HepG2 (cell line): Measurements from ENCODE around the gene PURB. TPM values are rescaled to one million over a fixed set of nuclear protein-coding genes. Genes with fewer than 3 reads are reported as not detected.

Experiments used
- AHR ChIP-seq: IDR thresholded peaks from 2 replicates; pipeline ENCODE4 v1.6.1; 2018; ENCODE audit warnings: missing genetic modification reagents, missing compliant biosample characterization
- ARNT2 ChIP-seq: sonication (generic); formaldehyde crosslinking; IDR thresholded peaks from 2 replicates; pipeline ENCODE4 v1.8.0; 2022; ENCODE audit warnings: mild to moderate bottlenecking, low read depth, missing genetic modification reagents, moderate library complexity
- ASH2L ChIP-seq: fragments of 300-600, 200-600 bp; sonication (generic); IDR thresholded peaks from 2 replicates; pipeline ENCODE4 v1.7.0; 2017; ENCODE audit warnings: low read depth, mild to moderate bottlenecking, moderate library complexity, mixed read lengths, low read length; ENCODE audit not compliant: insufficient read length
- CENPX ChIP-seq: sonication (generic); formaldehyde crosslinking; IDR thresholded peaks from 2 replicates; pipeline ENCODE4 v1.9.0; 2021; ENCODE audit warnings: mild to moderate bottlenecking, missing genetic modification reagents, moderate library complexity
- DNMT3B ChIP-seq: conservative IDR thresholded peaks from 2 replicates; pipeline ENCODE4 v1.6.1; 2016; ENCODE audit warnings: missing biosample characterization, control low read depth
- FOXO4 ChIP-seq: sonication (generic); formaldehyde crosslinking; conservative IDR thresholded peaks from 2 replicates; pipeline ENCODE4 v1.8.1; 2023; ENCODE audit warnings: missing genetic modification reagents
- GRHL1 ChIP-seq: sonication (generic); formaldehyde crosslinking; conservative IDR thresholded peaks from 2 replicates; pipeline ENCODE4 v1.8.0; 2022; ENCODE audit warnings: missing genetic modification reagents
- KDM6A ChIP-seq: IDR thresholded peaks from 2 replicates; pipeline ENCODE4 v1.6.1; 2016; ENCODE audit warnings: low read depth
- KLF16 ChIP-seq, 2 experiments: sonication (generic) in 1 of 2; formaldehyde crosslinking in 1 of 2; IDR thresholded peaks; 2 replicates each; pipeline versions ENCODE4 v1.6.1 to v1.8.0; 2016 to 2023; ENCODE audit warnings: missing genetic modification reagents in 2 of 2, missing compliant biosample characterization in 1 of 2
- MED13 ChIP-seq: sonication (generic); formaldehyde crosslinking; IDR thresholded peaks from 2 replicates; pipeline ENCODE4 v1.5.0; 2020; ENCODE audit warnings: missing genetic modification reagents
- MTA1 ChIP-seq: sonication (generic); formaldehyde crosslinking; IDR thresholded peaks from 2 replicates; pipeline ENCODE4 v1.4.0; 2020; ENCODE audit warnings: missing genetic modification reagents, mild to moderate bottlenecking, borderline replicate concordance
- PLRG1 ChIP-seq: fragments of 450-650 bp; conservative IDR thresholded peaks from 2 replicates; pipeline ENCODE4 v1.6.1; 2016
- RBAK ChIP-seq: sonication (generic); formaldehyde crosslinking; IDR thresholded peaks from 2 replicates; pipeline ENCODE4 v1.5.1; 2020; ENCODE audit warnings: mild to moderate bottlenecking, missing genetic modification reagents
- REST ChIP-seq, 2 experiments: IDR thresholded peaks; 2 replicates each; pipeline ENCODE4 v1.6.1; 2011 to 2012; ENCODE audit warnings: low read length in 2 of 2, borderline replicate concordance in 1 of 2, low read depth in 1 of 2, mild to moderate bottlenecking in 1 of 2, moderate library complexity in 1 of 2
- RFXAP ChIP-seq: sonication (generic); formaldehyde crosslinking; IDR thresholded peaks from 2 replicates; pipeline ENCODE4 v1.4.0; 2020; ENCODE audit warnings: missing genetic modification reagents, borderline replicate concordance
- SCMH1 ChIP-seq: sonication (generic); formaldehyde crosslinking; IDR thresholded peaks from 2 replicates; pipeline ENCODE4 v1.9.0; 2021; ENCODE audit warnings: missing genetic modification reagents, mild to moderate bottlenecking, borderline replicate concordance
- SIX1 ChIP-seq: sonication (generic); formaldehyde crosslinking; IDR thresholded peaks from 2 replicates; pipeline ENCODE4 v1.4.0; 2020; ENCODE audit warnings: missing genetic modification reagents, borderline replicate concordance
- TEAD3 ChIP-seq: optimal IDR thresholded peaks from 2 replicates; pipeline ENCODE3; 2016; ENCODE audit warnings: borderline replicate concordance
- TRIM24 ChIP-seq: sonication (generic); formaldehyde crosslinking; IDR thresholded peaks from 2 replicates; pipeline ENCODE4 v1.8.0; 2022; ENCODE audit warnings: mild to moderate bottlenecking, missing genetic modification reagents
- ZNF207 ChIP-seq: fragments of 450-650 bp; IDR thresholded peaks from 2 replicates; pipeline ENCODE4 v1.6.1; 2016; ENCODE audit warnings: antibody characterized with exemption, borderline replicate concordance
- ZNF383 ChIP-seq: sonication (generic); formaldehyde crosslinking; IDR thresholded peaks from 2 replicates; pipeline ENCODE4 v1.4.0; 2020; ENCODE audit warnings: missing genetic modification reagents, mild to moderate bottlenecking, borderline replicate concordance
- ZNF564 ChIP-seq: sonication (generic); formaldehyde crosslinking; IDR thresholded peaks from 2 replicates; pipeline ENCODE4 v1.8.1; 2023; ENCODE audit warnings: mild to moderate bottlenecking, missing genetic modification reagents
- ZNF772 ChIP-seq: sonication (generic); formaldehyde crosslinking; IDR thresholded peaks from 2 replicates; pipeline ENCODE4 v1.5.0; 2020; ENCODE audit warnings: mild to moderate bottlenecking, missing genetic modification reagents
- ZNF891 ChIP-seq: sonication (generic); formaldehyde crosslinking; IDR thresholded peaks from 2 replicates; pipeline ENCODE4 v1.5.0; 2020; ENCODE audit warnings: mild to moderate bottlenecking, missing genetic modification reagents
- polyA plus RNA-seq, 8 experiments: library from polyadenylated mRNA; depleted of rRNA in 3 of 8; stranded (reverse) in 7 of 8; unstranded in 1 of 8; fragments of >200 nt; fragmentation: Illumina TruSeq in 4 of 8; extraction: Trizol in 4 of 8; gene quantifications; 2 replicates each; pipeline versions ENCODE4 v1.2.1 to v1.2.3, GENCODE V29; 2011 to 2016; ENCODE audit warnings: low read depth in 4 of 8, missing spikeins in 1 of 8, mixed read lengths in 1 of 8; ENCODE audit not compliant: insufficient read depth in 1 of 8
- total RNA-seq, 5 experiments: library from RNA; depleted of rRNA; stranded (reverse); fragments of >200 nt; fragmentation: Illumina TruSeq; extraction: Trizol; gene quantifications; 2 replicates each; pipeline ENCODE4 v1.2.3, GENCODE V29; 2016; ENCODE audit warnings: low read depth in 1 of 5

The PURB gene
- total and polyA plus RNA-seq, 2 of the 13 experiments (the other 11 are each of a cell fraction or from before 2014, with no cell fraction given): 2.3 to 4.3 TPM

- TF ChIP-seq KDM6A (CRISPR knock-in tag) (no peak), KLF16 (CRISPR knock-in tag; IDR thresholded peaks at IDR 0.05) (0 out of 4 replicates have a peak, but pooled peaks of 1 of the 2 experiments have one; percentile 36), ZNF891 (CRISPR knock-in tag) (no peak), RBAK (CRISPR knock-in tag) (no peak), MTA1 (CRISPR knock-in tag) (0 out of 2 replicates have a peak, but pooled peaks have one; percentile 8), ZNF383 (CRISPR knock-in tag) (no peak), ZNF772 (0 out of 2 replicates have a peak, but pooled peaks have one; percentile 31), PLRG1 (no peak), ZNF207 (no peak), ASH2L (peak; percentile 82), TRIM24 (CRISPR knock-in tag) (no peak), CENPX (no peak), DNMT3B (CRISPR knock-in tag) (no peak), SIX1 (CRISPR knock-in tag) (no peak), RFXAP (CRISPR knock-in tag) (no peak), ZNF564 (CRISPR knock-in tag) (no peak; the same call in 1 of the 2 replicates), REST (IDR thresholded peaks at IDR 0.05; ENCODE audit: borderline replicate concordance in 1 of 2, low read depth in 1 of 2, low read length in 2 of 2) (peak in 1 of 2 experiments; percentile 30; a peak in 1 of 4 replicates), SCMH1 (CRISPR knock-in tag) (no peak), AHR (CRISPR knock-in tag) (no peak), ARNT2 (CRISPR knock-in tag) (peak; percentile 89; the same call in 1 of the 2 replicates), GRHL1 (CRISPR knock-in tag) (no peak), TEAD3 (CRISPR knock-in tag) (no peak), MED13 (CRISPR knock-in tag) (peak; percentile 52; the same call in 1 of the 2 replicates), FOXO4 (CRISPR knock-in tag) (no peak)
Measured at GRCh38 chr7:44847920-44848634, 37.3 kb downstream of the PURB start, which contains the start of gene H2AZ2 (continued).
